ENCODE measurements around the gene TRPC6.

GRCh38 chr11:101438126-101438525 is 145.7 kb downstream of the TRPC6 start:
- TF ChIP-seq POLR2A (IDR thresholded peaks at IDR 0.05) (no peak), CTCF (IDR thresholded peaks at IDR 0.05 in 4 of 5, conservative IDR thresholded peaks at IDR 0.05 in 1 of 5) (no peak)
